Activated T-cell treated with anti-CD3 and anti-CD28 coated beads, Interleukin-2, amount 50 U/mL, for 48 hours (primary cell): ENCODE results near the gene MAP3K10.
A peak's percentile ranks its signal among the peaks of the same experiment; 100 is the strongest.

Source experiments
- DNase-seq, 2 experiments: peaks; one replicate each; pipeline ENCODE4 v3.0.0-alpha.2; 2020

MAP3K10 gene

GRCh38 chr19:40175820-40176219 lies 15.4 kb upstream of the MAP3K10 start:
- no peak for DNase-seq

DNA sequence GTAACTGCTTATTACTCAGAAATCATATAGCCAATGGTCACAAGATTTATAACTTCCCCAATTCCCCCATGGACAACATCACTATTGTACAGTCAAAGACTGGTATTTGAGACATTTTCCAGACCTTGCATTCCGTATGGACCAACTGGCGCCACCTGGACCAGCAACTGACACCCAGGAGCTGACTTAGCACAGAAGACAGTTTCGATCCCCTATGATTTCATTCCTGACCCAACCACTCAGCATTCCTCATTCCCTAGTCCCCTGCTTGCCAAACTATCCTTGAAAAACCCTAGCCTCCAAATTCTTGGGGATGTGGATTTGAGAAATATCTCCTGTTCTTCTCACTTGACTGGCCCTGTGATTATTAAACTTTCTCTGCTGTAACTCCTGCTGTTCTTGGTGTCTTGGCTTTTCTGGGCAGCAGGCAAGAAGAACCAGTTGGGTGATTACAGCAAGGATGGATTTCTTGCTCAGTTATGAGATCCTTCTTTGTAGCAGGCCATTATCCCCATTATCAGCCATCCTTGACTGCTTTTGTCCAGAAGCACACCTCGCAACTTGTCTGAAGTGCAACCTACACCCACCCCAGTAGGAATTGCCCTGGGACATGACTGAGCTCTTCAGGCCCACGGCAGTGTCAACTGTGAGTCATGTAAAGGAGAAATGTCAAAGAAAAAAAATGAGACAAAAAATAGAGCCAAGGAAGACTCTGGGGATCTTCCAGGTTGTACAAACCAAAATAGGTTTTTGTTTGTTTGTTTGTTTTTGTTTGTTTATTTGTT lies 13.7 kb upstream of the MAP3K10 start:
- DNase-seq: no peak

DNA sequence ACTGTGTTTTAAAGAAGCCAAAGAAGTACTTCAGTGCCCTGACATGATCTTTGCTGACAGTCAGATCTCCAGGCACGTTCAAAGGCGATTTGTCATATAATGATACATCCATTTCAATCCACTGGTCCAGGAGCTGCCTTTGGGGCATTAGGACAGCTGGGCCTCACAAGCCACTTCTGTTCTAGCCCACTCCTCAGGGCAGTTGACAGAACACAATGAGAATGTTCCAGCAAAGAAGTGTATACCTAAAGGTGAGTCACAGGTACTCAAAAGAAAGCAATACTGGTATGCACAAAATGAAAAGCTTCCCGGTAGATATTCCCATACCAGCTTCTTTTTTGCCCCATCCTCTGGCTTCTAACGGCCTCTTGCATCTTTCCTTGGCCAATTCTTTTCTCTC lies 12.5 kb upstream of the MAP3K10 start:
- no peak for DNase-seq

GRCh38 chr19:40184273-40184672 lies 7.0 kb upstream of the MAP3K10 start:
- DNase-seq: no peak

GRCh38 chr19:40191836-40192646 lies 815 bp downstream of the MAP3K10 start:
- peak; percentile 42 to 46 for DNase-seq

DNA sequence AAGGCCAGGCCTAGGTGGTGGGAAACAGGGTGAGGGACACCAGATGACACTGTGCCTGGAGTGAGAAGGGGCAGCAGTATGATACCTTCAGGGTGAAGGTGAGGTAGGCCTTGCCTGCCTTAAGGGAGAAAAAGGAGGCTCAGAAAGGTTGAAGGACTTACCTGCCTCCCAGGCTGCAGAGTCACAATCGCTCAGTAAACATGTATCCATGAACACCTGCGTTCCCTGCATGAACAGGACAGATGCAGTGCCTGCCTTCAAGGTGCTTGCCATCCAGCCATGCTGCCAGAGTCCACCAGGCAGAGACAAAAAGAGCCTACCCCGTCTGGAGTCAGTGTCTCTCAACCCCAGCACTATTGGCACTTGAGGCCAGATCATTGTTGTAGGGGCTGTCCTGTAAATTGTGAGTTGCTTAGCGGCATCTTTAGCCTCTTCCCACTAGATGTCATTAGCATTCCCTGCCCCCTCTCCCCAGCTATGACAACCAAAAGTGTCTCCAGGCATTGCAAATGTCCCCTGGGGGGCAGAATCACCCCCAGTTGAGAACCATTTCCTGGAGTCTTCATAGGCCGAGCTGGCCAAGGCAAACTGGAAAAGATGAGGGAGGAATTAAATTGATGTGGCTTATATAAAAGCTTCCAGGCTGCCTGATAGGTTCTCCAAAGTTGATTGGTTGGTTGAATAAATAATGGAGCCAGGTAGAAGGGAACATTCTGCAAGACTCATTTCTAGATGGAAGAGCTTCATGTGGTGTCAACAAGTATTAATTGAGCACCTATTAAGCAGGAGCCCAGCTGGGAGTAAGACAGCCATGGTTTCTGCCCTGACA lies 1.7 kb downstream of the MAP3K10 start:
- DNase-seq: no peak

DNA sequence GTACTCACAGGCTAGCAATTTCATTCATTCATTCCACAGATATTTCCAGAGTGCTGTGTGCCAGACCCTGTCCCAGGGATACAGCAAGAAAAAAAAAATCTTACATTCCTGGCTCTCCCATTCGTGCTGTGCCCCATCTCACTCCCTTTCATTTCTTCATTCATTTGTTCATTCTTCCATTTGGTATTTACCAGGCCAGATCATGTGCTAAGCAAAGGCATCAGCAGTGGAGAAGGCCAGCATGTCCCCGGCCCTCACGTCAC lies 2.3 kb downstream of the MAP3K10 start:
- DNase-seq: no peak

GRCh38 chr19:40198272-40198990 lies 7.2 kb downstream of the MAP3K10 start:
- DNase-seq: no peak

GRCh38 chr19:40200341-40201099 lies 9.3 kb downstream of the MAP3K10 start:
- DNase-seq: no peak

- no peak for DNase-seq
These were observed 13.2 kb downstream of the MAP3K10 start for GRCh38 chr19:40204381-40204780.

DNA sequence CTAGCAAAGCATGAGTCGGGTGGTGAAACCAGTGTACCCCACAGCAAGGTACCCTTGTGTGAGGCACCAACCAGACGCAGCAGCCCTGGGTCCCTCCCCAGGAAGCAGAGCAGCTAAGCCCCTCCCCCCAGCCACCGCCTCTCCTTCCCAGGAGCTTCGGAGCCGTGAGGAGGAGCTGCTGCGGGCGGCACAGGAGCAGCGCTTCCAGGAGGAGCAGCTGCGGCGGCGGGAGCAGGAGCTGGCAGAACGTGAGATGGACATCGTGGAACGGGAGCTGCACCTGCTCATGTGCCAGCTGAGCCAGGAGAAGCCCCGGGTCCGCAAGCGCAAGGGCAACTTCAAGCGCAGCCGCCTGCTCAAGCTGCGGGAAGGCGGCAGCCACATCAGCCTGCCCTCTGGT lies 14.5 kb downstream of the MAP3K10 start:
- no peak for DNase-seq

DNA sequence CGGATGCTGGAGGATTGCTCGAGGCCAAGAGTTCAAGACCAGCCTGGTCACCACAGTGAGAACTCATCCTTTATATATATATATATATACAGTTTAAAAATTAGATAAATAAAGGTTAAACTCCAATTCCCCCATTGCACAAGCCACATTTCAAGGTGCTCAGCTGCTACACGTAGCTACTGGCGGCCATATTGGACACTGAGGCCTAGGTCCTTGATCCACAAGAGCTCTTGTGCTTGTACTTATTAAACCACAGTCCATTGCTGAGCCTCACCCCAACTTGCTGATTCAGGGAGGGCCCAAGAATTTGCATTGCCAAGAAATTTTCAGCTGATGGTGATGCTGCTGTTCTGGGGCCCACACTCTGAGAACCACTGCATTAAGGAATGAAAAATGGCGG lies 17.4 kb downstream of the MAP3K10 start:
- DNase-seq: no peak

DNA sequence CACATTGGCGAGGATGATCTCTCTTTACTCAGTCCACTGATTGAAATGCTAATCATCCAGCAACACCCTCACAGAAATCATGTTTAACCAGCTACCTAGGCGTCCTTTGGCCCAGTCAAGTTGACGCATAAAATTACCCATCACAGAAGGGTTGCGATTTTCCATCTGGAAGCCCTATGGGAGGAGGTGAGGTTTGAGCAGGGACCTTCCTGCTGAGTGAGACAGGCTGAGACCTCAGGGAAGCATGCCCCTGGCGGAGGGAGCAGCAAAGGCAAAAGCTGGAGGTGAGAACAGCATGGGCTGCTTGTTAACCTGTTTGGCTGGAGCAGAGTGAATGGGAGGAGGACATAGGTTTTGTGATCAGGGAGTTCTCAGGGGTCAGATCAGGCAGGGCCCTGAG lies 19.7 kb downstream of the MAP3K10 start:
- no peak for DNase-seq

DNA sequence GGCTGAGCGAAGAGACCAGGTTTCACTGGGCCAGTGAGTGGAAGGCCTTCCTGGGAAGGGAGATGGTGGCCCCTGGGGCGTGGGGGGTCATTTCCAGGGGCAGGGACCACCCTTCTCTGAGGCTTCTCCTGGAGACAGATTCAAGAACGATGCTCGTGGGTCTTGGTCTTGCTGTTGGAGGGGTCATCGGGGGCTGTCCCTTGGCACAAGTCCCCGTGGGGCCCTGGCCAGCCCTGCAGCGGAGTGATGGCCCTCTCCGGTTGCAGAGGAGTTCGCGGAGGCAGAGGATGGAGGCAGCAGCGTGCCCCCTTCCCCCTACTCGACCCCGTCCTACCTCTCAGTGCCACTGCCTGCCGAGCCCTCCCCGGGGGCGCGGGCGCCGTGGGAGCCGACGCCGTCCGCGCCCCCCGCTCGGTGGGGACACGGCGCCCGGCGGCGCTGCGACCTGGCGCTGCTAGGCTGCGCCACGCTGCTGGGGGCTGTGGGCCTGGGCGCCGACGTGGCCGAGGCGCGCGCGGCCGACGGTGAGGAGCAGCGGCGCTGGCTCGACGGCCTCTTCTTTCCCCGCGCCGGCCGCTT lies 22.1 kb downstream of the MAP3K10 start:
- DNase-seq: no peak

DNA sequence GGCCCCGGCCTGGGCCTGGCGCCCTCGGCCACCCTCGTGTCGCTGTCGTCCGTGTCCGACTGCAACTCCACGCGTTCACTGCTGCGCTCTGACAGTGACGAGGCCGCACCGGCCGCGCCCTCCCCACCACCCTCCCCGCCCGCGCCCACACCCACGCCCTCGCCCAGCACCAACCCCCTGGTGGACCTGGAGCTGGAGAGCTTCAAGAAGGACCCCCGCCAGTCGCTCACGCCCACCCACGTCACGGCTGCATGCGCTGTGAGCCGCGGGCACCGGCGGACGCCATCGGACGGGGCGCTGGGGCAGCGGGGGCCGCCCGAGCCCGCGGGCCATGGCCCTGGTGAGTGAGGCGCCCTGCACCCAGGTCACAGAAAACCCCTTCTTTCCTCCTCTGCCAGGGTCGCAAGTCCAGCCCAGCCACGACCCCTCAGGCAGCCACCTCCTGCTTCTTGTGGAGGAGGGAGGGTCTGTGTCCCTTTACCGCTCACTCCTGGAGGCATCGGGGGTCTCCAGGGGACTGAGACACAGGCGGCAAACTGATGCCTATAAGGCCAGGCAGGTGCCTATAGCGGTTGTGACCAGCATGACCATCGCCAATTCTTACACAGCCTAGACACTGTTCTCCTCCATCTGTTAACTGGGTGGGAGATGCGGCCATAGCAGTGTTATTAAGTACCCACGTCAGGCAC lies 22.8 kb downstream of the MAP3K10 start:
- no peak for DNase-seq

GRCh38 chr19:40214936-40215335 lies 23.7 kb downstream of the MAP3K10 start:
- no peak for DNase-seq

DNA sequence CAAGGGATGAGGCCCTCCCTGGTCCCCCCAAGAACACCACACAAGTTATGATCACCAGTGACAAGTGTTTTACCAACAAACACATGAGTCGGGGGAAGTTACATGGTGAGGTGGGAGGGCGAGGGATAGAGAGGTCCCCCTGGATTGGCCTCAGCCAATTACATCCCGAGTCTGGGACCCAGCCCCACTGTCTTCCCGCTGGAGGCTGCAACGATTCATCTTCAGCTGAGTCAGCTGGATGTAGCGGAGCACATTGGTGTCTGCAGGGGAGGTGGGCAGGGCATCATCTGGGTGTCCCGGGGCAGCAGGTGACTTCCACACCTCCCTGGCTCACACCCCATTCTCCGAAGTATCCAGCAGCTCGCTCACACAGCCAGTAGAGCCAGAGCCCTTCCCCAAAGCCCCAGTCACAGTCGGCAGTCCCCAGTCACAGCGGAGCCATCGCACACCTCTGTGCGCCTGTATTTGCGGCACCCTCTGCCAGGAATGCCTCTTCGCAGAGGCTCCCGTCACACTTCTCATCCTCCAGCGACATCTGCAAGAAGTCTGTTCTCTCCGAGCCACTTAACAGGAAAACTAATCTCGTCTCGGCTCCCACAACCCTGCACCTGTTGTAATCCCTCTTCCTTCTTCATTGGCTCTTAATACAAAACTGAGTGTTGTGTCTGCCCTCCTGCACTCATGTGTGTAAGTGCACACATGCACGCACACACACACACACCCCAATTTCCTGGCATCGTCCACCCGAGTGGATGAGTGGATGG lies 25.0 kb downstream of the MAP3K10 start:
- no peak for DNase-seq

DNA sequence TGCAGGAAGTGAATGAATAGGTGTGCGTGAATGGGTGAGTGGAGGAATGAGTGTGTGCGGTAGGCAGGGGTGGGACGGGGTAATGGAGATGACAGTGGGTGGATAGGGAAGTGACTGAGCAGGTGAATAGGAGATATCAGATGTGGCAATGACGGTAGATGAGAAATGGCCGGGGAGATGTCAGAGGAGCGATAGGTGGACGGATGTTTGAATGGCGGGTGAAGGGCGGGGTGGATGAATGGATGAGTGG lies 25.5 kb downstream of the MAP3K10 start:
- peak in 1 of 2 experiments; percentile 39 for DNase-seq

- DNase-seq: peak in 1 of 2 experiments; percentile 51
These were observed 26.0 kb downstream of the MAP3K10 start for GRCh38 chr19:40217027-40217810.
